GM19455 (cell line): ENCODE results near the gene PDCD6IP.
"Not testable (repeated sequence)": the region's sequence is repeated elsewhere in the genome, so short reads cannot be mapped to it uniquely, and the experiment has no call there.

Source experiments
- ATAC-seq: cut with Tn5 transposase; IDR thresholded peaks from one replicate; pipeline ENCODE4 v1.9.1; 2021; ENCODE audit not compliant: unreplicated experiment

PDCD6IP gene

GRCh38 chr3:33798418-33799201 is at the start of gene PDCD6IP:
Gene PDCD6IP (plus strand): TSS chr3:33798630. CDS start chr3:33798729, 99 bp downstream.
- peak; percentile 91 for ATAC-seq

- ATAC-seq = no peak
Observed at GRCh38 chr3:33749546-33750210, 48.8 kb upstream of the PDCD6IP start.

- ATAC-seq = no peak
Observed at GRCh38 chr3:33750211-33750548, 48.2 kb upstream of the PDCD6IP start.

- no peak for ATAC-seq
Observed at GRCh38 chr3:33751336-33751735, 47.1 kb upstream of the PDCD6IP start.

GRCh38 chr3:33754391-33754790 is 44.0 kb upstream of the PDCD6IP start:
- not testable (repeated sequence) for ATAC-seq

- no peak for ATAC-seq
Observed at GRCh38 chr3:33758281-33758680, 40.1 kb upstream of the PDCD6IP start.

- ATAC-seq = no peak
Observed at GRCh38 chr3:33758864-33759263, 39.6 kb upstream of the PDCD6IP start.

GRCh38 chr3:33768578-33769330 is 29.7 kb upstream of the PDCD6IP start:
- no peak for ATAC-seq

GRCh38 chr3:33773637-33774036 is 24.8 kb upstream of the PDCD6IP start:
- no peak for ATAC-seq

GRCh38 chr3:33775363-33775762 is 23.1 kb upstream of the PDCD6IP start:
- ATAC-seq = no peak

- no peak for ATAC-seq
Observed at GRCh38 chr3:33777996-33778395, 20.4 kb upstream of the PDCD6IP start.

GRCh38 chr3:33779751-33780150 is 18.7 kb upstream of the PDCD6IP start:
- no peak for ATAC-seq

- ATAC-seq = not testable (repeated sequence)
Observed at GRCh38 chr3:33781413-33781812, 17.0 kb upstream of the PDCD6IP start.

GRCh38 chr3:33786565-33787327 is 11.7 kb upstream of the PDCD6IP start:
- ATAC-seq = peak; percentile 11

GRCh38 chr3:33787328-33788009 is 11.0 kb upstream of the PDCD6IP start:
- peak; percentile 88 for ATAC-seq

- ATAC-seq = no peak
Observed at GRCh38 chr3:33789183-33789954, 9.1 kb upstream of the PDCD6IP start.

- no peak for ATAC-seq
Observed at GRCh38 chr3:33790091-33790490, 8.3 kb upstream of the PDCD6IP start.

GRCh38 chr3:33791477-33792166 is 6.8 kb upstream of the PDCD6IP start:
- no peak for ATAC-seq
